T-helper 1 cell (primary cell): Measurements from ENCODE around the gene IL12RB2.
A peak's percentile ranks its signal among the peaks of the same experiment; 100 is the strongest.

ENCODE experiments used
- DNase-seq, 5 donors: peaks; one replicate each; pipeline ENCODE4 v3.0.0-alpha.2; 2012 to 2020
- total RNA-seq, 4 donors: gene quantifications; one replicate each; lab custom pipeline; 2026; lab: John Stamatoyannopoulos, UW

IL12RB2 gene, protein sequence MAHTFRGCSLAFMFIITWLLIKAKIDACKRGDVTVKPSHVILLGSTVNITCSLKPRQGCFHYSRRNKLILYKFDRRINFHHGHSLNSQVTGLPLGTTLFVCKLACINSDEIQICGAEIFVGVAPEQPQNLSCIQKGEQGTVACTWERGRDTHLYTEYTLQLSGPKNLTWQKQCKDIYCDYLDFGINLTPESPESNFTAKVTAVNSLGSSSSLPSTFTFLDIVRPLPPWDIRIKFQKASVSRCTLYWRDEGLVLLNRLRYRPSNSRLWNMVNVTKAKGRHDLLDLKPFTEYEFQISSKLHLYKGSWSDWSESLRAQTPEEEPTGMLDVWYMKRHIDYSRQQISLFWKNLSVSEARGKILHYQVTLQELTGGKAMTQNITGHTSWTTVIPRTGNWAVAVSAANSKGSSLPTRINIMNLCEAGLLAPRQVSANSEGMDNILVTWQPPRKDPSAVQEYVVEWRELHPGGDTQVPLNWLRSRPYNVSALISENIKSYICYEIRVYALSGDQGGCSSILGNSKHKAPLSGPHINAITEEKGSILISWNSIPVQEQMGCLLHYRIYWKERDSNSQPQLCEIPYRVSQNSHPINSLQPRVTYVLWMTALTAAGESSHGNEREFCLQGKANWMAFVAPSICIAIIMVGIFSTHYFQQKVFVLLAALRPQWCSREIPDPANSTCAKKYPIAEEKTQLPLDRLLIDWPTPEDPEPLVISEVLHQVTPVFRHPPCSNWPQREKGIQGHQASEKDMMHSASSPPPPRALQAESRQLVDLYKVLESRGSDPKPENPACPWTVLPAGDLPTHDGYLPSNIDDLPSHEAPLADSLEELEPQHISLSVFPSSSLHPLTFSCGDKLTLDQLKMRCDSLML
- total RNA-seq: 5.9 to 13.2 (median 10.6) reads per million in 4 donors

- DNase-seq: peak in 4 of 5 donors; percentile 10 to 83 (median 15)
Measured at GRCh38 chr1:67307251-67308060, at the start of gene IL12RB2. IL12RB2 (plus strand) TSS chr1:67307873; CDS start chr1:67320369, 12,496 bp downstream.

DNA sequence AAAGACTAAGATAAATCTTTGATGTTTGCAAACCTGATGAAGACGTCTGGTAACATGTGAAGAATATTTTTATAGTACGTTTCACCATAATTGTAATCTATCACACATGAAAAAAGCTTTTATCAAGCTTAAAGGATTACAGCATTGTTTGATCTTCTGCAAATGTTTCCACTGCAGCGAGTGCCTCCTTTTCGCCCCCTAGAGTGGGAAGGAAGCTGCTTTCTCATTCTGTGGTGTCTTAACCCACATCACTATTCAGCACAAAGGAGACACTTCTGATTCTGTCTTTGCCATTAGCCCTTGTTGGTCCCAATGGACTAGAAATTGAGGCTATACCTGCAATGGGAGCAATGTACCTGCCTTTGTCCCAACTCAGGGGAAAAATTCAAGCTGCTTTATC is 46.0 kb upstream of the IL12RB2 start:
- DNase-seq: peak in 2 of 5 donors; percentile 0 to 58

GRCh38 chr1:67262735-67263134 is 44.9 kb upstream of the IL12RB2 start:
- DNase-seq: no peak

GRCh38 chr1:67264152-67264551 is 43.5 kb upstream of the IL12RB2 start:
- DNase-seq: no peak

DNA sequence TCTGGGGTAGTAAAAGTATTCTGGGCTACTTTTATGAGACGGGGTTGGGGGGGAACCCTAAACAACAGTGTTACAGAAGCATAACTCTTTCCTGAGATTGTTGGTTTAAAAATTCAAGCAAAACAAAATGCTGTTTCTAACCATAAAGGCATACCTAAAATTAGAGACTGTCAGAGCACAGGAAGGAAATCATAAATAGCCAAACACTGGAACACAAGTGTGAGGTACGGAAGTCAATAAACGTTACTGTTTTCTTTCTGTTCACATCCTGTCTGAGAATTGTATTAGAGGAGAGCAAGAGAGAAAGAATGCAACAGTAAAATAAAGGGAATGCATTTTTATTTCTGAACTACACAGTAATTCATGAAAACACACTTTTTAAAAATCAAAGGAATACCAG is 42.8 kb upstream of the IL12RB2 start:
- DNase-seq: peak in 1 of 5 donors; percentile 66

- no peak for DNase-seq
Measured at GRCh38 chr1:67269061-67269460, 38.6 kb upstream of the IL12RB2 start.

- peak in 1 of 5 donors; percentile 28 for DNase-seq
Measured at GRCh38 chr1:67270541-67270940, 37.1 kb upstream of the IL12RB2 start.

- DNase-seq: peak in 1 of 5 donors; percentile 25
Measured at GRCh38 chr1:67273591-67273990, 34.1 kb upstream of the IL12RB2 start.

- peak in 1 of 5 donors; percentile 93 for DNase-seq
Measured at GRCh38 chr1:67274623-67275325, 32.9 kb upstream of the IL12RB2 start.

- no peak for DNase-seq
Measured at GRCh38 chr1:67280696-67281095, 27.0 kb upstream of the IL12RB2 start.

- DNase-seq: no peak
Measured at GRCh38 chr1:67281244-67281643, 26.4 kb upstream of the IL12RB2 start.

DNA sequence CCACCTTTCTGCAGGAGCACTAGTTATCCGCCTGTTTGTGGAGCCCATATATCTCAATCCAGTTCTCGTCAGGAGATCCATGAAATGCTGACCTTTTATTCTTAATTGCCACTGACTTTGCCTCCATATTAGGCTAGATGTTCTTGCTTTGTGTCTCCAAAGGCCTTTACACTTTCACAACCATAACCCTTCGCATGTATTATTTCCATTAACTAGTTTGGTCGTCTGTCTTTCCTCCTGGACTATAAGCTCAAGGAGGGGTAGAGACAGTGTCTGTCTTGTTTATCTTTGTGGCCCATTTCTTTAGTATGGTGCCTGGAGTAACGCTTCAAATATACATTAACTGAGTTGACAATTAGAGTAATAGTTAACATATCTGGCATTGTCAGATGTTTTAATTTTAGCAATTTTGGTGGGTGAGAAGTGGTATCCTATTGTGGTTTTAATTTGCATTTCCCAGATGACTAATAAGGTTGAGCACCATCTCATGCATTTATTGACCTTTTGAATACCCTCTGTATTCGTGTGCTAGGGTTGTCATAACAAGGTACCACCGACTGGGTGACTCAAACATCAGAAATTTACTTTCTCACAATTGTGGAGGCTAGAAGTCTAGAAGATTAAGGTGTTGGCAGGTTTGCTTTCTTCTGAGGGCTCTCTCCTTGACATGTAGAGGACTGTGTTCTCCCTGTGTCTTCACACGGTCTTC is 21.7 kb upstream of the IL12RB2 start:
- peak in 1 of 5 donors; percentile 50 for DNase-seq

GRCh38 chr1:67290236-67290635 is 17.4 kb upstream of the IL12RB2 start:
- no peak for DNase-seq

DNA sequence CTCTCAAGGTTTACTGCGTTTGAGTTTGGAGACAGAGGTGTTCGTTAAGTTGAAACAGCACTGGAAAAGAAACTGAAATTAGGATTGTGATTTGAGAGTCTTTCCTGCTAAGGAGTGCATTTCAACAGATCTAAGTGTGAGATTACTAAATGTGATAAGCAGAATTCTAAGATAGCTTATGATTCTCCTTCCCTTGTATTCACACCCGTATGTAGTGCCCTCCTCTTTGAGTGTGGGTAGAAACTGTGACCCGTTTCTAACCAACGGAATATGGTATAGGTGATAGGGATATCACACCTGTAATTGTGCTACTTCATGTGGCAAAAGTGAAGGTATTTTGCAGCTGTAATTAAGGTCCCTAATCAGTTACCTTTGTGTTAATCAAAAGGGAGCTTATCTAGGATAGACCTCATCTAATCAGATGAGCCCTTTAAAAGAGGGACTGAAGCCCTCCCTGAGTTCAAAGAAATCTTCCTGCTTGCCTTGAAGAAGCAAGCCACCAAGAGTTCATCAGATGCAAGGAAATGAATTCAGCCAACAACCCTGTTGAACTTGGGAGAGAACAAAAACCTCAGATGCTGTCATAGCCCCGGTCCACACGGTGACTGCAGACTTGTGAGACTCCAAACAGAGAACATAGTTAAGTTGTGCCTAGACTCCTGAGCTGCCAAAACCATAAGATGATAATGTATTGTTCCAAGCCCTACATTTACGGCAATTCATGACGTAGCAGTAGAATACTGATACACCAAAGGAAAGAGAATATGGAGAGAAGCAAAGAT is 12.6 kb upstream of the IL12RB2 start:
- DNase-seq: peak in 1 of 5 donors; percentile 79

- DNase-seq: no peak
Measured at GRCh38 chr1:67298762-67299161, 8.9 kb upstream of the IL12RB2 start.

DNA sequence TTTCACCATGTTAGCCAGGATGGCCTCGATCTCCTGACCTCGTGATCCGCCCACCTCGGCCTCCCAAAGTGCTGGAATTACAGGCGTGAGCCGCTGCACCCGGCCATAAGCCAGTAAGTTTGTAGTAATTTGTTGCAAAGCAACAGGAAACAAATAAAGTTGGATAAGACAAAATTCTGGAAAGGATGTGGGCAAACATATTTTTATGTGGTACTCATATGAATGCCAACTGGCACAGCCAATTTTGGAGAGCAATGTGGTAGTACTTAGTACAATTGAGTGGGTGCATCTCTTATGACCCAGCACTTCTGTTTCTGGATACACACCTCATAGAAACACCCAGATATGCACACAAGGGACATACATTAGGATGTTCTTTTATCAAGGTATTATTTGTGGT is 8.4 kb upstream of the IL12RB2 start:
- DNase-seq: no peak

GRCh38 chr1:67300561-67300960 is 7.1 kb upstream of the IL12RB2 start:
- no peak for DNase-seq

DNA sequence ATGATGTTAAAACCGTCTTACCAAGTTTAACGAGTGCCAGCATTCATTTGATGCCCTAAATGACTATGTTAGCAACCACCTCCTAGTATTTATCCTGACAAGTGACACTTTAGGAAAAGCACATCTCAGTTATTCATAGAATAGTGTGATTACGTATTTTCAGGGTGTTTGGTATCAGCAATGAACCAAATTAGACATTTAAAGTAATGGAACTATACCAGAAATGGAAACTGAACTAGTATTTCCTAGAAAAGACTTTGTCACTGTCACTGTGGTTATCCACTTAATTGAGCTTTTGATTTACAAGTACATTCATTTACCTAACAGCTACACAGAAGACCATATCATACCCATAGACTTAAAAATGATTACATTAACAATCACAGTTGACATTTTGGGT is 3.6 kb upstream of the IL12RB2 start:
- DNase-seq: peak in 1 of 5 donors; percentile 88

GRCh38 chr1:67306547-67306946 is 1.1 kb upstream of the IL12RB2 start:
- no peak for DNase-seq

GRCh38 chr1:67308136-67308535 is 463 bp downstream of the IL12RB2 start:
- peak in 1 of 5 donors; percentile 57 for DNase-seq
